Activated CD4-positive, alpha-beta T cell treated with anti-CD3 and anti-CD28 coated beads, Interleukin-2, amount 10 ng/mL, durations not matched to agents 24 days and 14 days (primary cell): ENCODE measurements around the gene TMEM181. TPM values are rescaled to one million over a fixed set of nuclear protein-coding genes. Genes with fewer than 3 reads are reported as not detected.
"Not testable (repeated sequence)": the region's sequence is repeated elsewhere in the genome, so short reads cannot be mapped to it uniquely, and the experiment has no call there.

Source experiments
- DNase-seq: peaks from one replicate; pipeline ENCODE4 v3.0.0; 2022
- H3K27ac Mint-ChIP-seq: one replicate; pipeline ENCODE4 v1.8.0; 2022; ENCODE audit warnings: mild to moderate bottlenecking, mixed read lengths
- H3K27me3 Mint-ChIP-seq: one replicate; pipeline ENCODE4 v1.8.0; 2022; ENCODE audit warnings: mixed read lengths
- H3K36me3 Mint-ChIP-seq: one replicate; pipeline ENCODE4 v1.8.0; 2022; ENCODE audit warnings: low read depth, mild to moderate bottlenecking, mixed read lengths
- H3K4me1 Mint-ChIP-seq: one replicate; pipeline ENCODE4 v1.8.0; 2021; ENCODE audit warnings: mixed read lengths
- H3K4me3 Mint-ChIP-seq: one replicate; pipeline ENCODE4 v1.8.0; 2022; ENCODE audit warnings: mild to moderate bottlenecking, moderate library complexity, mixed read lengths
- H3K9me3 Mint-ChIP-seq: one replicate; pipeline ENCODE4 v1.8.0; 2021; ENCODE audit warnings: mixed read lengths
- intact Hi-C: fragments of 100-400 bp; cut with micrococcal nuclease; formaldehyde crosslinking; loops from one replicate; pipeline ENCODE4 v1.15.1; 2023
- total RNA-seq: library from RNA; stranded (reverse); gene quantifications from 2 replicates; pipeline ENCODE4 v1.2.3, GENCODE V29; 2022

TMEM181 gene
- total RNA-seq, 1 donor from 2014 or later: 17.8 TPM

DNA sequence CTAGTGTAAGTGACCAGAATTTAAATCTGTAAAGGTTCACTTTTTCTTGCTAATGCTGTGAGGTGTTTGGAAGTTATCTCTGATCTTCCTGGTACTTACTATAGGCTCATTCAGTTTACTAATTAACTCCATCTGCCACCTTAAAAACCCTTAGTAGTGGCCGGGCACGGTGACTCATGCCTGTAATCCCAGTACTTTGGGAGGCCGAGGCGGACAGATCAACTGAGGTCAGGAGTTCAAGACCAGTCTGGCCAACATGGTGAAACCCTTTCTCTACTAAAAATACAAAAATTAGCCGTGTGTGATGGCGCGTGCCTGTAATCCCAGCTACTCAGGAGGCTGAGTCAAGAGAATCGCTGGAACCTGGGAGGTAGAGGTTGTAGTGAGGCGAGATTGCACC is 97.1 kb downstream of the TMEM181 start:
- H3K27ac Mint-ChIP-seq, intact Hi-C loops, DNase-seq, H3K27me3 Mint-ChIP-seq, H3K9me3 Mint-ChIP-seq: not testable (repeated sequence)
- peaks cover 80% of the 10 kb centered on the region for H3K36me3 Mint-ChIP-seq
- H3K4me3 Mint-ChIP-seq: peak overlapping the region; percentile 17
- H3K4me1 Mint-ChIP-seq: peaks cover 64% of the 10 kb centered on the region

DNA sequence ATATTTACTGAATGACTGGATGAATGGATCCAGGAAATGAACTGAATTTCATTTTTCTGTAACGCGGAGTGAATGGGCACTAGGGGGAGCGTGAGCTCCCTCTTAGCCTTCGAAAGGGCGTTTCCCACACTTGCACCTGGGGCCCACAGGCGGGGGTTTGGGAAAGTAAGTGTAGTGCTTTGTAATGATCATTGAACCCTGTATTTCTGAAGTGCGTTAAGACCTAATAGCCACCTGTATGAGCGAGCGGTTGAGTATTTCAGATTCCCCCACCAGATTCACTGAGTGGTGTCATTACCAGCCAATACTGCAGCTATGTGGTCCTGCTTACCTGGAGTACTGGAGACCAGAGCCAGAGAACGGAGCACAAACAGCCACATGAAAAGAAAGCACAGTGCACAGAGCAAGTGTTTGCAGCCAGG is 100.5 kb downstream of the TMEM181 start:
- Mint-ChIP-seq H3K27me3 (no peaks in the 10 kb centered on the region), H3K27ac (peak overlapping the region; percentile 15), H3K36me3 (peaks cover 81% of the 10 kb centered on the region), H3K9me3 (no peaks in the 10 kb centered on the region), H3K4me1 (peaks cover 35% of the 10 kb centered on the region), H3K4me3 (no peak overlapping the region)
- peak; percentile 83 for DNase-seq
- intact Hi-C loops: loop anchor here (1.0 kb wide), 1 partner anchor 31 kb away; no protein-coding TSS in a partner anchor

DNA sequence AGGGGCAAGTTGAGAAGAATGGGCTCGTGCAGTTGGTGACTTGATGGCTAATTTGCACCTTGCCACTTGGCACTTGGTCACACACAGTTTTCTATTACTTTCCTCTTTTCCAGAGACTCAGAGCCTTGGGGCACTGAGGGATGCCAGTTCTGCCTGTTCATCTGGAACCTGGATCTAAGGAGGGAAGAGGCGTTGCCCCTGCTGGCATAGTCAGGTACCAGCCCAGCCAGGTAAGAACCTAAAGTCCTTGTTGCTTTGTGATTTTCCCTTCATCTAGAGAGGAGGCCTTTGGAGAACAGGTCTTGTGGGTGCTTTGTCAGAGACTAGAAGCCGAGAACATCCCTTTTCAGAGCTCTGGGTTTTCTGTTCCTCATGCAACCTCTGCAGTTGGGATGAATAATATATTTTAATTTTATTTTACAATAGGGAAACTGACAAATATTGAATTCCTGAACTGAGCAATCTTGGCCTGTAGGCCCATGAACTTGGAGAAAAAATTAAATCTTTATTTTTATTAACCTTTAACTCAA is 101.3 kb downstream of the TMEM181 start:
- intact Hi-C loops: no loop called here
- Mint-ChIP-seq H3K27me3 (no peaks in the 10 kb centered on the region), H3K4me1 (peaks cover 26% of the 10 kb centered on the region), H3K4me3 (no peak overlapping the region), H3K27ac (no peak overlapping the region), H3K36me3 (peaks cover 78% of the 10 kb centered on the region), H3K9me3 (no peaks in the 10 kb centered on the region)
- DNase-seq: no peak

DNA sequence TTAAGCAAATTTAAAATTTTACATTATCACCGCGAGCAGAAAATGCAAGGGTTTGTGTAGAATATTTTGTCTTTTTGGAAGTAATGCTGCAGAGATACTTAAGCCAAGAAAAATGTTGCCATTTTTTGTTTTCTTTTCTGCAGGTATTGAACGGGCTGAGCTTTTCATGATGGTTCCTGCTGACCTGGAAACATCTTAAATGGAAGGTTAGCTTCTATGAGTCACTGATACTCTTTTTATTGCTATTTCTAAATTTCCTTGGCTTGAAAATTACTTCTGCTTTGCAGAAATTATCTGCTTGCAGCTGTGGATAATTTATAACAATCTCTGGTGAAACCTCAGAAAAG is 102.7 kb downstream of the TMEM181 start:
- Mint-ChIP-seq H3K27ac (no peak overlapping the region), H3K27me3 (no peaks in the 10 kb centered on the region), H3K36me3 (peaks cover 79% of the 10 kb centered on the region), H3K4me1 (peaks cover 29% of the 10 kb centered on the region), H3K9me3 (no peaks in the 10 kb centered on the region), H3K4me3 (no peak overlapping the region)
- DNase-seq: no peak
- intact Hi-C loops: no loop called here

DNA sequence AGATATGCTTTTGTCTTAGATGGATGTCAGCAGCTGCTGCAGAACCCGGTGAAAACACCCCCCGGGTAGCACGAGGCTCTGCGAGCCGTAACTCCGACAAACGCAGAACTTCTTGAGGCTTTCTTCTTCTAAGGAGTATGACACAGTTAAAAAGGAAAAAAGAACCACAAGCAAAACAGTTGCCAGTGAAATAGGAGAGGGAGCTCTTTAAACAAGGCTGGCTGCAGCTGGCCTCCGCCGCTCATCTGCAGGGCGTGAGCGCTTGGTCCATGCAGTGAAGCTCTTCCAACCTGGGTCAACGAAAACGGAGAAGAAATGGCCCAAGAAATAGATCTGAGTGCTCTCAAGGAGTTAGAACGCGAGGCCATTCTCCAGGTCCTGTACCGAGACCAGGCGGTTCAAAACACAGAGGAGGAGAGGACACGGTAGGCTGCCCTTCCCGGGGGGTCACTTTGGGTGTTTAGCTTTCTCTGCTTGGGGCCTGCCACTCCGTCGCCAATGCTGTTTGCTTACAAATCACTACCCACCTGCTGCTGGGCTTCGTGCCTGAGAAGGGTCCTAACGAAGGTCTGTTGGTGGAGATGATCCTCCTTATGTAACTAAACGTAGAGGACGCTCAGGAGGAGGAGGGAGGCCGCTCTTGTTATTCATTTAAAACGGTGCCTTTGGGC is 103.2 kb downstream of the TMEM181 start:
- H3K4me1 Mint-ChIP-seq: peaks cover 29% of the 10 kb centered on the region
- H3K36me3 Mint-ChIP-seq: peaks cover 83% of the 10 kb centered on the region
- no peaks in the 10 kb centered on the region for H3K9me3 Mint-ChIP-seq
- no peak for DNase-seq
- H3K27me3 Mint-ChIP-seq: no peaks in the 10 kb centered on the region
- no peak overlapping the region for H3K4me3 Mint-ChIP-seq
- intact Hi-C loops: no loop called here
- no peak overlapping the region for H3K27ac Mint-ChIP-seq

DNA sequence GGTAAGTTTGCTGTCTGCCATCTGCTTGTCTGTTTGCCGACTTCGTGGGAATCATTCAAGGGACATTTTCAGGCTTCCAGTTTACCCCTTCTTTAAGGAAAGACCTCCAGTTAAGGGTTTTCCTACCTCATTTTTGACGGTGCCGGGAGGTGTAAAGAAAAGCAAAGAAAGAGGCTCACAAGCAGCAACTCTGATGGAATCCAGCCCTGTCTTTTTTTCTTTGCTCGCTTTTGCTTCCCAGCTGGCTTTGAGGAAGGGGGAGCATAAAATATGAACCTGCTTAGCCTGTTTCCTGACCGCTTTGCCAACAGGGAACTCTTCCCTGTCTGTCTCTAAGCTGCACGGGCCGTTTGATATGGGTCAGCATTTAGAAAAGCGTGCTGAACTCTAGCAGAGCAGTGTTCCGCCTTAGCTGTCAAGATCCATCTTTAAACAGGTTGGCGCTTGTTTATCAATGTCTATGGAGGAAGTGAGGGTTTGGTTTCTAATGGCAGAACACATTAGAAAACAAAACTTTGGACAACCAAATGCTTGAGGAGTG is 103.8 kb downstream of the TMEM181 start:
- H3K4me3 Mint-ChIP-seq: no peak overlapping the region
- H3K27me3 Mint-ChIP-seq: no peaks in the 10 kb centered on the region
- no peak overlapping the region for H3K27ac Mint-ChIP-seq
- intact Hi-C loops: no loop called here
- peaks cover 86% of the 10 kb centered on the region for H3K36me3 Mint-ChIP-seq
- H3K9me3 Mint-ChIP-seq: no peaks in the 10 kb centered on the region
- peaks cover 31% of the 10 kb centered on the region for H3K4me1 Mint-ChIP-seq
- no peak for DNase-seq

DNA sequence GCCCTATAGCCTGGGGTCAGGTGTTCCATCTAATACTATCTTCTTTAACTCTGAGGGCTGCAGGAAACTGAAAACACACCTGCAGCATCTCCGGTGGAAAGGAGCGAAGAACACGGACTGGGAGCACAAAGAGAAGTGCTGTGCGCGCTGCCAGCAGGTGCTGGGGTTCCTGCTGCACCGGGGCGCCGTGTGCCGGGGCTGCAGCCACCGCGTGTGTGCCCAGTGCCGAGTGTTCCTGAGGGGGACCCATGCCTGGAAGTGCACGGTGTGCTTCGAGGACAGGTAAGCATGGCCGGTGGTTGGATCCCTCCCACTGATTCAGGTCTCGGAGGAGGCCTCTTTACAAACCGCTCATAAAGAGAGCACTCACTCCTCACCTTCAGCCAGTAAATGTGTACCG is 105.4 kb downstream of the TMEM181 start:
- peaks cover 84% of the 10 kb centered on the region for H3K36me3 Mint-ChIP-seq
- peaks cover 22% of the 10 kb centered on the region for H3K4me1 Mint-ChIP-seq
- H3K27ac Mint-ChIP-seq: no peak overlapping the region
- intact Hi-C loops: no loop called here
- no peaks in the 10 kb centered on the region for H3K27me3 Mint-ChIP-seq
- no peak for DNase-seq
- H3K4me3 Mint-ChIP-seq: no peak overlapping the region
- no peaks in the 10 kb centered on the region for H3K9me3 Mint-ChIP-seq

DNA sequence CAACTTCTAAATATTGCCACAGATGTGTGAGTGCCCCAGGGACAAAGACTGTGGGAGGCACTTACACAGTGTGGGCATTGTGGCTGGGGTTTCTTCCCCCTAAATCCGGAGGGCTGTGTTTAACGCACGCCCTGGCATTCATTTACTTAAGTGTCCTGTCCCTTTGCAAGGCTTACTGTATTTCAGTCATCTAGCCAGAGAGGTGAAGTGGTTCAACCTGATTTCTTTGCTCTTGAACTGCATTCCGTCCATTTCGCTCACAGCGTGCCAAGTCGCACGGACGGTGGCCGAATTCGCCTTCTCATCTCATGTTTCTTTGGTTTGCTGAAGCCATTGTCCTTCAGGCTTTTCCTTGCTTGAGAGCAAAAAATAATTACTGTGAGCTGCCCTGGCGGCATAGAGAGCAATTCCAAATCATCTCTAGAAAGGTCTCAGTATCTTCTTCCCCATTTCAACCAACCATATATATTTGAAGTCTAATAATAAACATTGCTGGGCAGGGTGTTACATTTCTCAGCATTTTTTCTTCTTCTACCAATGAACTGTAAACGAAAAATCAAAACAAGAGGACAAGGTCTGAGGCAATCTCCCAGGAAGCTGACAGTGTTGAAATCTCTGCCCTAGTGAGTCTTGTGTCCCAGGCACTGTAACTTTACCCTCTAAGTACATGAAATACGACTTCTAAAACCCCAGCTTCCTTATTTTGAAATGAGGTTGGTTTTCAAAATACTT is 106.9 kb downstream of the TMEM181 start:
- no peak for DNase-seq
- H3K36me3 Mint-ChIP-seq: peaks cover 80% of the 10 kb centered on the region
- peaks cover 20% of the 10 kb centered on the region for H3K4me1 Mint-ChIP-seq
- H3K9me3 Mint-ChIP-seq: no peaks in the 10 kb centered on the region
- no peaks in the 10 kb centered on the region for H3K27me3 Mint-ChIP-seq
- no peak overlapping the region for H3K27ac Mint-ChIP-seq
- intact Hi-C loops: no loop called here
- no peak overlapping the region for H3K4me3 Mint-ChIP-seq

DNA sequence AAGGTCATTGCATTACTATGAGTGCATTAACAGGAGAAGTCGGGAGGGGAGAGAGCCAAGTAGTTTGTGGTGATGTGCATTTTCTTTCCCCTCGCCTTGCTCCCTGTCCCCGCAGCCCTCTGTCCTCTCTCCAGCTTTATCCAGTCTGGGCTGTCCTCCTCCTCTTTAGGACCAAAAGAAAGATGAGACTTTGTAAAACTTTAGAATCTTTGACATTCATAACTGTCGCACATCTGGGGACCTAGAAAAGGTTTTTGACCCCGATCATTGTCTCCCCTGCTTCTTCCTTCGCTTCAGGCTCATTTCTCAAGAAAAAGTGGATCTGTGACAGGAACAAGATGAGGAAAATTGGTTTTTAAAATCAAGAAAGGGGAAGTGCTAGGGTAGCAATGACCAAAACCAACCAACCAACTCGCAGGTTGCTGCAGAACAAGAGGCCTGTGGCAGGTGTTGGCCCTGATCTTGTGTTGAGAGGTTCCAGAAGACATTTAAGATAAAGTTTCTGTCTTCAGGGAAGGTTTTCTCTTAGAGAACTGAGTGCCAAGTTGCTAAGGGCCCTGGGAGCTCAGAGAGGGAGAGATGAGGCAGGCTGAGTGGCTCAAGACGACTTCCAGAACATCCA is 107.6 kb downstream of the TMEM181 start:
- Mint-ChIP-seq H3K4me3 (no peak overlapping the region), H3K27ac (no peak overlapping the region), H3K9me3 (no peaks in the 10 kb centered on the region), H3K4me1 (peaks cover 20% of the 10 kb centered on the region), H3K36me3 (peaks cover 75% of the 10 kb centered on the region), H3K27me3 (no peaks in the 10 kb centered on the region)
- no peak for DNase-seq
- intact Hi-C loops: no loop called here

DNA sequence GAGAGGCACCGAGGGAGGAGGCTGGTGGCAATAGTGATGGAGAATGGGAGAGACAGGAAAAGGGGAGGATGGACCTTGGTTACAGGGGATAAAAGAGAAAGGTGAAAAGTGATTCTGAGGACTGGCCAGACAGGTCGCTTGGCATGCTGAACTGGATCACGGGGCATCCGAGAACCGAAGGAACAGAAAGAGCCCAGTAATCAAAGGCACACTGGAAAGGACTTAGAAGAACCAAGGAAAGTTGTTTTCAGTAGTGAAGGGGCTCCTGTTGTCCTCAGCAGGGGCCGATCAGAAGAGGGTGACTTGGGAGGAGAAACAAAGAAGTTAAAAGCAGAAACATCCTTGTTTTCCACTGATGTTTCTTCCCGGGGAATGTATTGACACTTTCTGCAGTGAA is 108.8 kb downstream of the TMEM181 start:
- Mint-ChIP-seq H3K27me3 (no peaks in the 10 kb centered on the region), H3K4me3 (no peak overlapping the region), H3K36me3 (peaks cover 69% of the 10 kb centered on the region), H3K27ac (peak overlapping the region; percentile 18), H3K9me3 (no peaks in the 10 kb centered on the region), H3K4me1 (peaks cover 20% of the 10 kb centered on the region)
- DNase-seq: no peak
- intact Hi-C loops: no loop called here

DNA sequence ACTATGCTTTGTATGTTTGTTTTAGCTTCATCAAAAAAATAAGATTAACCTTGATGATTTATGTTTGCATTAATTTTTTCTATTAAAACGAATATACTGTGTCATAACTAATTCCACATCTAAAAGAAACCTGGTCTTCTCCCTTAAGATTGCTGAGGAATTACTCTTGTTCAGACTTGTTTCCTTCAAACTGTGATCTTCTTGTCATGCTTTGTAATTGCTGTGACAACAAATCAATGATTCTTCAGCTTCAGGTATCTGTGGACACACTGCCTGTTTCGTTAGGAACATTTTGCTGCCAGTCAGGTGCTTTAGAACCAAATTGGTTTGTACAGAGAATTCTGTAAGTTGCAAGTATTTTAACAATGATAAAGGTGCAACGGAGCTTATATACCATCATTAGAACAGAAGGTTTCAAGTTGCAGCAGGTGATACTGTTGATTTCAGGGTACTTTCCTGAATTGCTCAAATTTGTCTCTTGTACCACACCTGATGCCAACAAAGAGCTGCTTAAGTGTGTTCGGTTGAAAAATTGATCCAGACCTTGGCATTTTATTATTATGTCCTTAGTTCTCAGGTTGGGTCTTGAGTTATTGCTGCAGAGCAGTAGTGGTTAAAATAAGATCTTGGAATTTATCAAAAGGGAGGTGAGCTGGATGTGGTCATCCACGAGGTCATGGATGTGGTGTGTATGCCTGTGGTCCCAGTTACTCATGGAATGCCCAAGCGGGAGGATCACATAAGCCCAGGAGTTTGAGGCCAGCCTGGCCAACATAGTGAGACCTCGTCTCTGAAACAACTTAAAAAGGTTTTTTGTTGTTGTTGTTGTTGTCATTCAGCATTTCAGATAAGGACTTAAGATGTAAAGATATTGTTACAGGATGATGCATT is 109.5 kb downstream of the TMEM181 start:
- Mint-ChIP-seq H3K4me1 (peaks cover 21% of the 10 kb centered on the region), H3K9me3 (no peaks in the 10 kb centered on the region), H3K27me3 (no peaks in the 10 kb centered on the region), H3K4me3 (no peak overlapping the region), H3K27ac (peak overlapping the region; percentile 27), H3K36me3 (peaks cover 69% of the 10 kb centered on the region)
- intact Hi-C loops: no loop called here
- no peak for DNase-seq

DNA sequence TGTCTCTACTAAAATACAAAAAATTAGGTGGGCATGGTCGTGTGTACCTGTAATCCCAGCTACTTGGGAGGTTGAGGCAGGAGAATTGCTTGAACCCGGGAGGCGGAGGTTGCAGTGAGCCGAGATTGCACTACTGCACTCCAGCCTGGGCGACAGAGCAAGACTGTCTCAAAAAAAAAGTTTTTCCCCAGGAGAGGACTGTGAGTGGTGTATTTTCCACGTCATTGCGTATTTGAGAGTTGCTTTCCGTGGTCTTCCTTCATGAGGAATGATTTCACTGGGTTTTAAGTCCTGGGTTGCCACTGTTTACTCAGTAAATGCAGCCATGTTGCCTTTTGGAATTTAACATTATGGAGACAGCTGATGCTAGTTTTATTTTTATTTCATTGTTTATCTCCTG is 112.2 kb downstream of the TMEM181 start:
- not testable (repeated sequence) for H3K4me3 Mint-ChIP-seq, H3K9me3 Mint-ChIP-seq

DNA sequence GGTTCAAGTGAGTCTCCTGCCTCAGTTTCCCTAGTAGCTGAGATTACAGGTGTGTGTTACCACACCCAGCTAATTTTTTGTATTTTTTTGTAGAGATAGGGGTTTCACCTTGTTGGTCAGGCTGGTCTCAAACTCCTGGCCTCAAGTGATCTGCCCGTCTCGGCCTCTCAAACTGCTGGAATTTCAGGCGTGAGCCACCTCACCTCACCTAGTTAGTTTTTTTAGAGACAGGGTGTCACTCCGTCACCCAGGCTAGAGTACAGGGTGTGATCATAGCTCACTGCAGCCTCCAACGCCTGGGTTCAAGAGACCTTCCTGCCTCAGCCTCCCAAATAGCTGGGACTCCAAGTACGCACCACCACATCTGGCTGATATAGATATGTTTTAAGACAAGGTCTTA is 112.8 kb downstream of the TMEM181 start:
- no peak for DNase-seq
- H3K36me3 Mint-ChIP-seq: peaks cover 66% of the 10 kb centered on the region
- H3K27me3 Mint-ChIP-seq: no peaks in the 10 kb centered on the region
- H3K27ac Mint-ChIP-seq: no peak overlapping the region
- no peak overlapping the region for H3K4me3 Mint-ChIP-seq
- intact Hi-C loops: no loop called here
- H3K9me3 Mint-ChIP-seq: peaks cover 5% of the 10 kb centered on the region
- H3K4me1 Mint-ChIP-seq: peaks cover 9% of the 10 kb centered on the region

More for the DNA sequence above, 112.2 kb downstream of the TMEM181 start:
- H3K36me3 Mint-ChIP-seq: peaks cover 67% of the 10 kb centered on the region
- intact Hi-C loops, H3K27ac Mint-ChIP-seq, DNase-seq, H3K27me3 Mint-ChIP-seq: not testable (repeated sequence)
- H3K4me1 Mint-ChIP-seq: peaks cover 11% of the 10 kb centered on the region
